MM.1S (cell line): ENCODE data around the gene COL8A2.

ENCODE experiments used
- EZH2 ChIP-seq: fragments of 300-600 bp; sonication (generic); optimal IDR thresholded peaks from 2 replicates; pipeline ENCODE3; 2017; ENCODE audit warnings: low read depth, mild to moderate bottlenecking, antibody characterized with exemption, low read length, mixed read lengths
- EZH2phosphoT487 ChIP-seq: fragments of 300-600 bp; sonication (generic); IDR thresholded peaks from 2 replicates; pipeline ENCODE4 v1.6.1; 2018; ENCODE audit warnings: antibody characterized with exemption, low read length
- TF ChIP-seq, protein P1 (sequence below): fragments of 300-600 bp; sonication (generic); IDR thresholded peaks from 2 replicates; pipeline ENCODE4 v1.5.1; 2016; ENCODE audit warnings: antibody characterized with exemption, low read length, mixed read lengths

DNA sequence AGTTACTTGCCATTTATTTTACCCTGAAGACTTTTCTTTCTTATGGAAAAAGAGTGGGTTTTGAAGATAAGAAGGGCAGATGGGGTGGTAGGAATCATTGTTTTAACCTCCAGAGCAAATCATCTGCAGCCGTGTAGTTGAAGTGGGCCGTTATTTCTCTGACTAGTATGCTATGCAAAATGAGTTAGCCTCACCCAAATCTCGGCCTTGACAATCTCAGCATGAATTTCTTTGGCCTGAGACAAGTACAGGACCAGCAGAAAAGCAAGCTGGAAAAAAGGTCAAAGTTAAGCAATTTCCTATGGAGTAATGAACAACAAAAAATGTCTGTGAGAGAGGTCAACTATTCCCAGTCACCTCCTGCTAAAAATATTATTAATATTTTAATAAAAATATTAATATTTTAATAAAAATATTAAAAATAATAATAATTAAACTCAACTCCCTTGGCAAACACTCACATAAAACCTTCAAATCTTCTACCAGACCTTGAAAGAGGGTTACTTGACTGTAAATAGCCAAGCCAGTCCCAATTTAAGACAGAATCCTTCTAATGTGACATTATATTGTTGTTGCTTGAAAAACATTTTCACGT lies 47.9 kb downstream of the COL8A2 start:
- TF ChIP-seq, protein P1, sequence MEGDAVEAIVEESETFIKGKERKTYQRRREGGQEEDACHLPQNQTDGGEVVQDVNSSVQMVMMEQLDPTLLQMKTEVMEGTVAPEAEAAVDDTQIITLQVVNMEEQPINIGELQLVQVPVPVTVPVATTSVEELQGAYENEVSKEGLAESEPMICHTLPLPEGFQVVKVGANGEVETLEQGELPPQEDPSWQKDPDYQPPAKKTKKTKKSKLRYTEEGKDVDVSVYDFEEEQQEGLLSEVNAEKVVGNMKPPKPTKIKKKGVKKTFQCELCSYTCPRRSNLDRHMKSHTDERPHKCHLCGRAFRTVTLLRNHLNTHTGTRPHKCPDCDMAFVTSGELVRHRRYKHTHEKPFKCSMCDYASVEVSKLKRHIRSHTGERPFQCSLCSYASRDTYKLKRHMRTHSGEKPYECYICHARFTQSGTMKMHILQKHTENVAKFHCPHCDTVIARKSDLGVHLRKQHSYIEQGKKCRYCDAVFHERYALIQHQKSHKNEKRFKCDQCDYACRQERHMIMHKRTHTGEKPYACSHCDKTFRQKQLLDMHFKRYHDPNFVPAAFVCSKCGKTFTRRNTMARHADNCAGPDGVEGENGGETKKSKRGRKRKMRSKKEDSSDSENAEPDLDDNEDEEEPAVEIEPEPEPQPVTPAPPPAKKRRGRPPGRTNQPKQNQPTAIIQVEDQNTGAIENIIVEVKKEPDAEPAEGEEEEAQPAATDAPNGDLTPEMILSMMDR, result no peak
- no peak for TF ChIP-seq EZH2
- no peak for TF ChIP-seq EZH2phosphoT487
